ENCODE measurements around the gene PMPCA. TPM values are rescaled to one million over a fixed set of nuclear protein-coding genes. Genes with fewer than 3 reads are reported as not detected.
"Not testable (repeated sequence)": the region's sequence is repeated elsewhere in the genome, so short reads cannot be mapped to it uniquely, and the experiment has no call there.

The PMPCA gene
- total RNA-seq, 1 donor from 2014 or later = 26.2 TPM

DNA sequence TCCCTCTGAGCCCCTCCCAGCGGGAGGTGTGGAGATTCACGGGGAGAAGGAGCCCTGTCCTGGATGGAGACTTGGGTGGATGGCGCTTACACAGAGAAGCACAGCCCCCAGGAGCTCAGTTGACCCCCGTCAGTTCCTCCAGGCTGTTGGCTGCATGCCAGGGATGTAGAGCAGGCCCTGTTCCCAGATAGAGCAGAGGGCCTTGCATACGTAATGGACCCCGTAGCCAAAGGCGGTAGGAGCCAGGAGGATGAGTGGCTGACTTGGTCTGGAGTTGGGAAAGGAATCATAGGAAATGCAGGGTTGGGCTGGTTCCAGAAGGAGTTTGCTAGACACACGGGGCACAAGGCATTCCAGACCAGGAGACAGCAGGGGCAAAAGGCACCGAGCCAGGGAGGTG, 2.5 kb downstream of the PMPCA start:
- DNase-seq = no peak

- DNase-seq = no peak
Measured at GRCh38 chr9:136416427-136416826, 6.0 kb downstream of the PMPCA start.

DNA sequence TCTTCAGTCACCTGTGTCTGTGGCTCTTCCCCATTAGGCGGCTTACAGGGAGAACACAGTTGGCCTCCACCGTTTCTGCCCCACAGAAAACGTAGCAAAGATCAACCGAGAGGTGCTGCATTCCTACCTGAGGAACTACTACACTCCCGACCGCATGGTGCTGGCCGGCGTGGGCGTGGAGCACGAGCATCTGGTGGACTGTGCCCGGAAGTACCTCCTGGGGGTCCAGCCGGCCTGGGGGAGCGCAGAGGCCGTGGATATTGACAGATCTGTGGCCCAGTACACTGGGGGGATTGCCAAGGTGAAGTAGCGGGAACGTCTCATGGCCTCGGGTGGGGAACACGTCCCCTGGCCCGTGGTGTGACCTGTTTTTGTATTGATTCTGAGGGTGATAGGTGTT, 6.5 kb downstream of the PMPCA start:
- no peak for DNase-seq

- DNase-seq = no peak
Measured at GRCh38 chr9:136418182-136419091, 8.0 kb downstream of the PMPCA start.

DNA sequence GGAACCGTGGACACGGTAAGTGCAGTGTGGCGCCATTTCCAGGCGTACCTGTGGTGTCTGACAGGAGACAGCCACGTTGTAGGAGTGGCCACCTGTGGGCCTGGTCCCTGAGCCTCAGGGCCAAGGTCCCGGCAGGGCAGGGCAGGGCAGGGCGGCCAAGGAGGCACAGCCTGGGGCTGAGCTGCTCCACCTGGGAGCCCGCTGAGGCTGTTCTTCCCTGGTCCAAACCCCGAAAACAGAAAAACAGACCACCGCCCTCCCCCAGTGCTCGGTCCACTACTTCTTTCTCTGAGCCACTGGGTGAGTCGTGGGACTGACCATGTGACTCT, 8.6 kb downstream of the PMPCA start:
- DNase-seq = no peak

DNA sequence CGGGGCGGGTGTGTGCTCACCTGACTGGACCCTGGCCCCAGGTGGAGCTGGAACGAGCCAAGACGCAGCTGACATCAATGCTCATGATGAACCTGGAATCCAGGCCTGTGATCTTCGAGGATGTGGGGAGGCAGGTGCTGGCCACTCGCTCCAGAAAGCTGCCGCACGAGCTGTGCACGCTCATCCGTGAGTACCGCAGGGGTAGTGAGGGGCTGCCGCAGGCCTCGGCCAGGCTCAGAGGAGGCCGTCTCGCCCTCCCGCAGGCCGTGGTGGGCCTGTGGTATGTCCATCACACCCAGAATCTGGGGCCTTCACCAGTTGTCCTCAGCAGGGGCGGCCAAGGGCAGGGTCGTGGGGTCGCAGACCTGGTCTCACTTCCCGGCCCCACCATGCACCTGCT, 11.3 kb downstream of the PMPCA start:
- DNase-seq = no peak

GRCh38 chr9:136422876-136423275, 12.4 kb downstream of the PMPCA start:
- no peak for DNase-seq

DNA sequence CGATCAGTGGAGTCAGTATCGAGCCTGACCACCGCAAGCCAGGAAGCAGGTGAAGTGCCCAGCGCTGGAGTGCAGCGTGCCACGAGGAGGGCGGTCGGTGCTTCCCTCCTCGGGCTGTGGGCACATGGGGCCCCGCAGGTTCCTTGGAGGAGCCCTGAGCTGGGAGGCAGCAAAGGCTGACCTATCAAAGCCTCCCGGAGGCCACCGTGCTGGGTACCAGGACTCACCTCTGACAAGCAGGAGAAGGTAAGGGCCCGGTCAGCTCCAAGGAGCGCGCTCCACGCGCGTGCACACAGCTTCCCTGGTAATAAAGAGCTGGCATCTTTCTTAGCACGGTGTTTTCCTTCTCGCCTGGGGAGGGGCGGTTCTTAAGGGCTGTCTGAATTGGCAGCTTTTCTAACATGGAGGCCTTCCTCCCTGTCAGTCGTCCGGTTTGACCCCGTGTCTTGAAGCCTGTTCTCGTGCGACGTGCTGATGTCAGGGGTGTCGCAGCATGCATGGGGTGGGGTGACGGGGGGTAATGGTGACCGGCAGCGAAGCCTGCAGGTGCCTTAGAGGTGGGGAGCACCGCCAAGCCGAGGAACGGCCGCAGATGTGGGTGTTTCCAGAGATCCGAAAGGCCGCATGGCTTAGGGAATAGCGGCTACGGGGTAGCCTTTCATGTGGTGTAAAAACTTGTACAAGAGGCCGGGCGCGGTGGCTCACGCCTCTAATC, 13.1 kb downstream of the PMPCA start:
- DNase-seq = no peak

DNA sequence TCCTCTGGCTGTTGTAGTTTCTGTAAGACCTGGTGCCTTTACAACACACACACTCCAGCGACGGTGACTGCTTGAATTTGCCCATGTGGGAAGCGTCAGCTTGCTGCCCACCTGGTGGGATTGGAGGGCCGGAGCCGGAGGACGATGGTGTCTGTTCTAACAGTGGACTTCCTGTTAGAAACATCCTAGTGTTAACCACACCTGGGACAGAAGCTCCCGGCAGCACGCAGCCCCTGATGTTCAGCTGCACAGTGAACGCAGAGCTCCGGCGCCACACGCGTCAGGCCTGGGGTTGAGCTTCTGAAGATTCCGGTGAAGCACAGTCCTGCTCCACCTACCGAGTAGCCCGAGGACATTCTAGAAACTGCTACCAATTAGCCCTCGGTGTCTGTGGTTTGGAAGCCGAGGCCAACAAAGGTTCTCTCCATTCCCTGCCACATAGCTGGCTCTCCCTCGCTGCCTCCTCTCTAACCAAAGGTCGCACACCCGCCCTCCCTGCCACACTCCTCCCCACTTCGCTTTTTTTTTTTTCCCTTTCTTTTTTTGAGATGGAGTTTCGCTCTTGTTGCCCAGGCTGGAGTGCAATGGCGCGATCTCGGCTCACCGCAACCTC, 14.4 kb downstream of the PMPCA start:
- DNase-seq = no peak

- DNase-seq = not testable (repeated sequence)
Measured at GRCh38 chr9:136425367-136425766, 14.9 kb downstream of the PMPCA start.

DNA sequence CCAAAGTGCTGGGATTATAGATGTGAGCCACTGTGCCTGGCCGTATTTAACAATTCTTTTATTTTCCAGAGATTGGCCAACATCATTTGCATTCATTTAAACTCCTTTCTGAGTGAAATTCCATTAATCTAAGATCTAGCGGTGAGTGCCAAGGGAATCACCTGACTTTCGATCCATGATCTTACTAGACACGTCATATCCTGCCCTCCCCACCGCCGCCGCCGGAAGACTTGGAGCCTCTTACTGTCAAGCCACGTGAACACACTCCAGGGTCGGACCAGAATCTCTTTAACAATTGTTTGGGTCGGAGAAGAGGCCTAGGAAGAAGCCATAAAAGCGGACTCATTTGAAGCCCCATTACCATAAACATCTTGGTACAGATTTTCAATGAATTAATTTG, 16.3 kb downstream of the PMPCA start:
- no peak for DNase-seq

DNA sequence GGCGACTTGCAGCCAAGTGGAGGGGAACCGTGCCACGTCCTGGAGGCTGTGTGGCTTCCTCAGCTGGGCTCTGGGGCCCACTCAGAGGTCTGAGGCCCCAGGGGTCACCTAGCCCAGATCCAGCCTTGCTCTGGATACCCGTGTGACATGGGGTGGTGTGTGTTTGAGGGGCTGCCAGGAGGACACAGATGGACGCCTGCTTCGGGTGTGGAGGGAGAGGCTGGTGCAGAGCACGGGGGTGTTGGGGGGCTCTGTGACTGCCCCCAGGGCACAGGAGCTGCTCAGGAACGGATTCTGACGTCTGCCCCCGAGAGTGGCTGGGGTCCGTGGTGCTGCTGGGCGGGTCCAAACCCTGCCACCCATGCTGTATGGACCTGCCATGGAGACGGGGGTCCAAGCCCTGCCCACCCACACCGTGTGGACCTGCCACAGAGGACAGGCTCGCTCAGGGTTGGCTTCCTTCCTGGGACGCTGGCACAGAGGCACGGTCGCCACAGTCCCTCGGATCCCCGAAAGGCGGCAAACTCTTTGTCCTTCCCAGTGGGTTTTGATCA, 18.7 kb downstream of the PMPCA start:
- no peak for DNase-seq

DNA sequence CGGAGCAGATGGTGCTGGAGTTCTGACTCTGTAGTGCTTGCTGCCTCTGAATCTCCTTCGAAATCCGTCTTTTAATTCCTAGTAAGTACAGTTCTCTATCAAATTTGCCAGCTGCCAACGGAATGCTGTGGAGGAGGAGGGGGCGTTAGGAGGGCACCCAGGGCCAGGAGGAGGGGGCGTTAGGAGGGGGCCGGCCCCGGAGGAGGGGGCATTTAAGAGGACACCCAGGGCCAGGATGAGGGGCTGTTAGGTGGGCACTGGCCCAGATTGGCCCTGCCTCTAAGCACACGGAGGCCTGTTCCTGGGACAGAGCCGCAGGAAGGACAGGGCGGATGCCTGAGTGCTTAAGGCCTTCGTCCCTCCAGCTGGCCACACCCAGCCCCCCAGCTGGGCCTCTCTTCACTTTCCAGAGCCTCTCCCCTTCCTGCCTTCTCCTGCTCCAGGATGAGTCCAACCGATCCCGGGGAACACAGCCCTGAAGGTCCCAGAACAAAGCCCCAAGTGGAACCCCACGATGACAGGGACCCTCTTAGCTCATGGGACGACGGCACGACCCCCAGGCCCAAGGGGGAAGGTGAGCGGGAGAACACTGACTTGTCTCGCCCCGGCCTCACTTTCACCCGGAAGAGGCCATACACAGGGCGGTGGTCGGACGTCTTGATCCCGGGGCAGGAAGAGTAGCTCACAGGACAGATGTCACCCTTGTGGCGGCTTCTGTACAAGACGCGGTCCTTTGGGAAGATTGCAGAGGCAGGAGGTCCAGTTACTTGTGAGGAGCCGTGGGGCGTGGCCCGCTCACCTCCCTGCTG, 19.4 kb downstream of the PMPCA start:
- no peak for DNase-seq

- DNase-seq = no peak
Measured at GRCh38 chr9:136430588-136431234, 20.3 kb downstream of the PMPCA start.

- DNase-seq = no peak
Measured at GRCh38 chr9:136431782-136432350, 21.4 kb downstream of the PMPCA start.

- DNase-seq = no peak
Measured at GRCh38 chr9:136432591-136432990, 22.1 kb downstream of the PMPCA start.

- no peak for DNase-seq
Measured at GRCh38 chr9:136433043-136433715, 22.7 kb downstream of the PMPCA start.

DNA sequence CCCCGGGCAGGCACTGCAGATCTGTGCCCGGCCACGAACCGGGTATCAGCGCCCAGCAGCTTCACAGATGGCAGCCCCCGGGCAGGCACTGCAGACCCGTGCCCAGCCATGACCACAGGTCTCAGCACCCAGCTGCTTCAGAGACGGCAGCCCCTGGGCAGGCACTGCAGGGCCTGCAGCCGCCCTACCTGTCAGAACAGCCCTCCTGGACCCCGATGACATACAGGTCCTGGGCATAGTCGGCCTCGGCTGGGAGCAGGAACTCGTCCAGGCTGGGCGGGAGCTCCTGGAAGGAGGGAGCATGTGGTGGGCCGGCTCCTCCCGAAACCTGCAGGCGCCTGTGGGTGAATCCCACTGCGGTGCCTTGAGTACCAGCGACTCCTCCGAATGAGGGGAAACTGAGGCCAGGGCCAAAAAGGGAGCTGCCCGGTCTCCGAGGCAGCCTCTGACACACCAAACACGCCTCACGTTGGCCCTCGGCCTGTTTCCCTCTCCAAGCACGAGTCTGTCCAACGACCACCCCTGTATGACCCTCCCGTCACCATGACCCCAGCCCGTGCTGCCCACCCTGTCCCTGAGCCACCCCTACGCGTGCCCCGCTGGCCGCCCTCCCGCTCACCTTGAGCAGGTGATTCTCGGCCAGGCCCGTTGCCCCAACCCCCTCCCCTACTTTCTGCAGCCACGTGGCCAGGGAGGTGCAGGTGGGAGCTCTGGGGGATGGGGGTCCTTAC, 23.6 kb downstream of the PMPCA start:
- no peak for DNase-seq

DNA sequence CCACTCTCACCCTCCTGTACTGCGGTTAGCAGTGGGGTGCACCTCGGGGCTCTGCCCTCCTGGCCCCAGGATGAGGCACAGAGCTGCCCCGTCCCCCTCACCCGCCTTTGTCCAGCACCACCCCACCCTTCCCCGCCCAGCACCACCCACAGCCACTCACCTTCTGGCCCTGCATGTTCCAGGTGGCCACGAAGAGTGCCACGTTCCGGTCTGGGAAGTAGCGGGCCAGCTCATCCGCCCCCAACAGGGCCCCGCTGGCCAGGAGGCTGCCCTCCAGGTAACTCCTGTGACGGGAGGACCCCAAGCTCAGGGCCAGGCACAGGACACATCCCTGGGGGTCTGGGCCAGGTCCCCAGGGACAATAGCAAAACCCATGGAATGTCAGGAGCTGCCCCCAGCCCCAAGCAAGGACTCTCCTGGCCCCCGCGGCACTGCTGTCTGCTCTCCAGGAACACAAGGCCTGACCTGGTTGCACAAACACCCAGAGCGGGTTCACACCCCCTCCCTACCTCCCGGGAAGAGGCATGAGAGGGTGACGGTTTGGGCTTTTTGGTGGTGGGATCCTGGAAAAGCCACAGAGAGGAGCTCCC, 24.2 kb downstream of the PMPCA start:
- no peak for DNase-seq

Data from skin of body (tissue), 2 donors.